K562 (cell line): ENCODE measurements around the gene NCCRP1. TPM values are rescaled to one million over a fixed set of nuclear protein-coding genes. Genes with fewer than 3 reads are reported as not detected.

Experiments
- ATAC-seq: fragments of 200-7000 bp; cut with Tn5 transposase; 3 replicates; pipeline ENCODE4 v1.9.1; 2020; ENCODE audit warnings: moderate library complexity
- BruUV-seq: library from RNA; stranded (reverse); fragments of 400-500 nt; replicated peaks from 2 replicates; lab custom pipeline; 2021; lab: Mats Ljungman, UMichigan
- CTCF ChIA-PET: fragments of 300-600 bp; formaldehyde crosslinking; extraction: SDS; loops from one replicate; lab custom pipeline; 2021; ENCODE audit warnings: low intra/inter-chr PET ratio; lab: Yijun Ruan, JAX
- POLR2A ChIA-PET: fragments of 300-600, 350-650 bp; sonication (Branson Sonifier 250); formaldehyde crosslinking; extraction: SDS; loops from one replicate; lab custom pipeline; 2021; ENCODE audit warnings: antibody characterized with exemption, inconsistent platforms; lab: Yijun Ruan, JAX
- DNase-seq, 4 experiments: peaks; one replicate each; pipeline versions ENCODE4 v3.0.0 to v3.0.0-alpha.2; 2011 to 2018; ENCODE audit warnings: low spot score in 3 of 4, mixed read lengths in 3 of 4; ENCODE audit errors: extremely low read depth in 1 of 4
- FAIRE-seq: peaks from 2 replicates; lab custom pipeline; 2011; peaks lifted over from hg19 to GRCh38; lab: Jason Lieb, UNC
- H2AFZ ChIP-seq: 2 replicates; pipeline ENCODE4 v1.6.0; 2011; ENCODE audit warnings: low read depth, low read length, control low read depth, inconsistent platforms
- H3K27ac ChIP-seq: fragments of 200-600 bp; 3 replicates; pipeline ENCODE4 v1.8.0; 2011; ENCODE audit warnings: low read depth, mild to moderate bottlenecking, control low read depth, inconsistent platforms, low read length, moderate library complexity, mixed read lengths; ENCODE audit errors: extremely low read depth
- H3K27me3 ChIP-seq, 2 experiments: fragments of 300-600 bp in 1 of 2; 2 replicates in 1 of 2; 3 replicates in 1 of 2; pipeline versions ENCODE4 v1.6.0 to v1.8.0; 2011; ENCODE audit warnings: inconsistent platforms in 2 of 2, low read length in 2 of 2, mild to moderate bottlenecking in 1 of 2, mixed read lengths in 1 of 2, moderate library complexity in 1 of 2; ENCODE audit not compliant: control insufficient read depth in 2 of 2, insufficient read depth in 2 of 2
- H3K36me3 ChIP-seq: fragments of 300-600 bp; 3 replicates; pipeline ENCODE4 v1.8.0; 2011; ENCODE audit warnings: mild to moderate bottlenecking, low read length, inconsistent platforms; ENCODE audit not compliant: control insufficient read depth, insufficient read depth
- H3K4me1 ChIP-seq, 2 experiments: fragments of 200-600 bp in 1 of 2; replicated peaks in 1 of 2; 2 replicates in 1 of 2; 3 replicates in 1 of 2; pipeline versions ENCODE4 v1.5.1 to v1.8.0; 2011; ENCODE audit warnings: inconsistent platforms in 2 of 2, low read length in 2 of 2, mild to moderate bottlenecking in 1 of 2, mixed read lengths in 1 of 2, moderate library complexity in 1 of 2; ENCODE audit not compliant: control insufficient read depth in 2 of 2, insufficient read depth in 2 of 2
- H3K4me2 ChIP-seq: 2 replicates; pipeline ENCODE4 v1.6.1; 2011; ENCODE audit warnings: low read length, control low read depth, inconsistent platforms, mixed read lengths; ENCODE audit not compliant: insufficient read depth
- H3K4me3 ChIP-seq: fragments of 200-600 bp; sonication (generic), shearing (Covaris generic); 2 replicates; pipeline ENCODE4 v1.5.1; 2016; ENCODE audit warnings: control low read depth, inconsistent platforms
- H3K79me2 ChIP-seq: fragments of 200-600 bp; 3 replicates; pipeline ENCODE4 v1.8.0; 2011; ENCODE audit warnings: low read length, inconsistent platforms; ENCODE audit not compliant: control insufficient read depth, insufficient read depth
- H3K9ac ChIP-seq, 2 experiments: 2 replicates each; pipeline versions ENCODE4 v1.6.0 to v1.6.1; 2011; ENCODE audit warnings: low read depth in 2 of 2, low read length in 2 of 2, control low read depth in 1 of 2, inconsistent platforms in 1 of 2, mild to moderate bottlenecking in 1 of 2, mixed read lengths in 1 of 2; ENCODE audit not compliant: insufficient read depth in 1 of 2
- H3K9me1 ChIP-seq: one replicate; pipeline ENCODE4 v1.6.0; 2011; ENCODE audit warnings: inconsistent platforms, mild to moderate bottlenecking, low read length, moderate library complexity; ENCODE audit not compliant: control insufficient read depth, insufficient read depth
- H3K9me3 ChIP-seq: replicated peaks from 2 replicates; pipeline ENCODE4 v1.5.1; 2011; ENCODE audit warnings: low read depth, low read length, inconsistent platforms; ENCODE audit not compliant: control insufficient read depth, insufficient read depth
- H4K20me1 ChIP-seq: replicated peaks from 2 replicates; pipeline ENCODE4 v1.6.1; 2011; ENCODE audit warnings: low read length, inconsistent platforms, mixed read lengths; ENCODE audit not compliant: control insufficient read depth, insufficient read depth
- E2F3 ChIP-seq: fragments of 250-450 bp; sonication (Bioruptor Pico); IDR thresholded peaks from 2 replicates; pipeline ENCODE4 v1.4.0; 2020; ENCODE audit warnings: mild to moderate bottlenecking
- GATAD2B ChIP-seq: fragments of 450-650 bp; IDR thresholded peaks from 2 replicates; pipeline ENCODE4 v1.6.1; 2017; ENCODE audit warnings: mild to moderate bottlenecking, borderline replicate concordance
- HEY1 ChIP-seq: fragments of 250-450 bp; sonication (Bioruptor Pico); IDR thresholded peaks from 2 replicates; pipeline ENCODE4 v1.5.0; 2020; ENCODE audit warnings: mild to moderate bottlenecking, moderate library complexity, borderline replicate concordance
- KLF1 ChIP-seq: fragments of 450-650 bp; IDR thresholded peaks from 2 replicates; pipeline ENCODE4 v1.6.1; 2016; ENCODE audit warnings: missing genetic modification characterization, missing compliant biosample characterization
- MBD2 ChIP-seq: sonication (generic); IDR thresholded peaks from 2 replicates; pipeline ENCODE4 v1.6.1; 2016; ENCODE audit warnings: low read depth, borderline replicate concordance
- MTA3 ChIP-seq: fragments of 450-650 bp; formaldehyde crosslinking; IDR thresholded peaks from 2 replicates; pipeline ENCODE4 v1.6.1; 2017; ENCODE audit warnings: mild to moderate bottlenecking, borderline replicate concordance
- MYNN ChIP-seq, 2 experiments: sonication (generic); formaldehyde crosslinking in 1 of 2; IDR thresholded peaks; 2 replicates each; pipeline versions ENCODE4 v1.5.0 to v1.6.1; 2016 to 2020; ENCODE audit warnings: antibody characterized with exemption in 1 of 2, missing genetic modification reagents in 1 of 2
- PHF21A ChIP-seq: fragments of 450-650 bp; IDR thresholded peaks from 2 replicates; pipeline ENCODE4 v1.6.1; 2017; ENCODE audit warnings: low read depth, borderline replicate concordance
- SIRT6 ChIP-seq: IDR thresholded peaks from one replicate; pipeline ENCODE4 v1.6.1; 2012; ENCODE audit warnings: low read depth, mild to moderate bottlenecking, control low read depth, inconsistent platforms, low read length, moderate library complexity
- SP1 ChIP-seq: sonication (generic); formaldehyde crosslinking; IDR thresholded peaks from 2 replicates; pipeline ENCODE4 v1.8.1; 2022; ENCODE audit warnings: mild to moderate bottlenecking, missing genetic modification reagents
- TBP ChIP-seq: optimal IDR thresholded peaks from 2 replicates; pipeline ENCODE3; 2011; ENCODE audit warnings: low read depth, low read length, improper control_type of control experiment
- ZNF133 ChIP-seq: fragments of 250-450 bp; sonication (Bioruptor Pico); IDR thresholded peaks from 2 replicates; pipeline ENCODE4 v1.4.0; 2020; ENCODE audit warnings: mild to moderate bottlenecking
- ZNF354B ChIP-seq: fragments of 250-450 bp; sonication (Bioruptor Pico); IDR thresholded peaks from 2 replicates; pipeline ENCODE4 v1.4.0; 2020
- WGBS: fragments of 100-300 bp; shearing (Covaris generic); methylation state at CpG from one replicate; pipeline ENCODE4 v1.1.6; 2016; ENCODE audit warnings: low coverage, mixed read lengths; ENCODE audit not compliant: insufficient coverage; ENCODE audit errors: missing lambda C conversion rate; 5-methylcytosine and 5-hydroxymethylcytosine counted together
- in situ Hi-C: fragments of 300-500 bp; cut with MboI; formaldehyde crosslinking; loops from 4 replicates; pipeline ENCODE4 v1.15.0; 2018; ENCODE audit warnings: inconsistent platforms, mixed read lengths
- intact Hi-C: fragments of 100-400 bp; cut with micrococcal nuclease; formaldehyde crosslinking; loops from 2 replicates; pipeline ENCODE4 v1.14.2; 2022
- polyA plus RNA-seq, 8 experiments: library from polyadenylated mRNA; depleted of rRNA in 4 of 8; stranded (reverse) in 5 of 8; unstranded in 3 of 8; fragments of >200 nt; fragmentation: Nextera tagmentation in 2 of 8; fragmentation: Illumina TruSeq in 1 of 8; extraction: Ambion mirVana in 2 of 8; extraction: Trizol in 1 of 8; gene quantifications; 2 replicates each; pipeline versions ENCODE4 v1.2.1 to v1.2.3, GENCODE V29; 2011 to 2014; ENCODE audit warnings: inconsistent platforms in 1 of 8, missing spikeins in 1 of 8
- total RNA-seq, 7 experiments: library from RNA; depleted of rRNA in 6 of 7; stranded (reverse); fragments of >200 nt in 6 of 7; fragmentation: Illumina TruSeq in 2 of 7; extraction: Trizol in 2 of 7; gene quantifications; 2 replicates each; pipeline versions ENCODE4 v1.2.1 to v1.2.3, GENCODE V29; 2011 to 2021; ENCODE audit warnings: low replicate concordance in 1 of 7
- TF ChIP-seq, protein P1 (sequence below): fragments of 450-650 bp; IDR thresholded peaks from 2 replicates; pipeline ENCODE4 v1.6.1; 2016; ENCODE audit warnings: missing biosample characterization, missing genetic modification characterization
- TF ChIP-seq, protein P2 (sequence below): IDR thresholded peaks from 2 replicates; pipeline ENCODE4 v1.6.1; 2016; ENCODE audit warnings: missing genetic modification characterization, missing compliant biosample characterization
- TF ChIP-seq, protein P3 (sequence below): fragments of 250-450 bp; sonication (Bioruptor Pico); IDR thresholded peaks from 2 replicates; pipeline ENCODE4 v1.8.0; 2022; ENCODE audit warnings: moderate library complexity, mild to moderate bottlenecking, inconsistent platforms
- TF ChIP-seq, protein P4 (sequence below), 3 experiments: fragments of 200-800 bp in 1 of 3; sonication (Bioruptor generic) in 1 of 3; sonication (generic) in 1 of 3; formaldehyde crosslinking in 1 of 3; IDR thresholded peaks; 2 replicates each; pipeline versions ENCODE4 v1.6.1 to v1.8.0; 2016 to 2022; ENCODE audit warnings: mild to moderate bottlenecking in 2 of 3, missing compliant biosample characterization in 2 of 3, missing genetic modification characterization in 2 of 3, missing genetic modification reagents in 1 of 3

The NCCRP1 gene
- total and polyA plus RNA-seq, 9 of the 15 experiments (the other 6 are each of a cell fraction or from before 2014, with no cell fraction given): 0.05 TPM; not detected in 8

DNA sequence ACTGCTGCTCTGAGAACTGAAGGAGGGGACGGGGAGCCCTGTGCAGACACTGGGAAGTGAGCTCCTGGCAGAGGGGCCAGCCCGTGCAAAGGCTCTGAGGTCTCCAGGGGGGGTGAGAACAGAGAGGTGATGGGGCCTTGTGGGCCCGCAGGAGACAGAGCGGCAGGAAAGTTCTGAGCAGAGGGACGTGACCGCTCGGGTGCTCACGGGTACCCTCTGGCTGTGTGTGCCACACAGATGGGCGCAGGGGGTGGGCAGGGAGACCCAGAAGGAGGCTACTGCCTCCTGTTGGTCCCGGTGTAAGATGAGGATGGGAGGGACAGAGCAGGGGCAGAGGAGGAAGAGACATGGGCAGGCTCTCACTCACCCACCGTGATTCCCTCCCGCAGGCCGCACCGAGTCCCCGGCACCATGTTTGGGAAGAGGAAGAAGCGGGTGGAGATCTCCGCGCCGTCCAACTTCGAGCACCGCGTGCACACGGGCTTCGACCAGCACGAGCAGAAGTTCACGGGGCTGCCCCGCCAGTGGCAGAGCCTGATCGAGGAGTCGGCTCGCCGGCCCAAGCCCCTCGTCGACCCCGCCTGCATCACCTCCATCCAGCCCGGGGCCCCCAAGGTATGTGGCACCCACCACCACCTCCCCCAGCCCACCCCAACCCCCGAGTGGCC lies 27.5 kb upstream of the NCCRP1 start:
- no TSS peak for BruUV-seq
- TF ChIP-seq SP1 (no peak), MBD2 (no peak), MTA3 (no peak), HEY1 (CRISPR knock-in tag) (no peak), SIRT6 (no peak), MYNN (IDR thresholded peaks at IDR 0.05) (no peak), MYNN (CRISPR knock-in tag; IDR thresholded peaks at IDR 0.05) (no peak), KLF1 (tag) (no peak), E2F3 (no peak), PHF21A (no peak), ZNF354B (CRISPR knock-in tag) (no peak), GATAD2B (no peak), ZNF133 (CRISPR knock-in tag) (no peak), TBP (no peak)
- TF ChIP-seq, protein P1, sequence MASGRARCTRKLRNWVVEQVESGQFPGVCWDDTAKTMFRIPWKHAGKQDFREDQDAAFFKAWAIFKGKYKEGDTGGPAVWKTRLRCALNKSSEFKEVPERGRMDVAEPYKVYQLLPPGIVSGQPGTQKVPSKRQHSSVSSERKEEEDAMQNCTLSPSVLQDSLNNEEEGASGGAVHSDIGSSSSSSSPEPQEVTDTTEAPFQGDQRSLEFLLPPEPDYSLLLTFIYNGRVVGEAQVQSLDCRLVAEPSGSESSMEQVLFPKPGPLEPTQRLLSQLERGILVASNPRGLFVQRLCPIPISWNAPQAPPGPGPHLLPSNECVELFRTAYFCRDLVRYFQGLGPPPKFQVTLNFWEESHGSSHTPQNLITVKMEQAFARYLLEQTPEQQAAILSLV (tag): no peak
- TF ChIP-seq, protein P2, sequence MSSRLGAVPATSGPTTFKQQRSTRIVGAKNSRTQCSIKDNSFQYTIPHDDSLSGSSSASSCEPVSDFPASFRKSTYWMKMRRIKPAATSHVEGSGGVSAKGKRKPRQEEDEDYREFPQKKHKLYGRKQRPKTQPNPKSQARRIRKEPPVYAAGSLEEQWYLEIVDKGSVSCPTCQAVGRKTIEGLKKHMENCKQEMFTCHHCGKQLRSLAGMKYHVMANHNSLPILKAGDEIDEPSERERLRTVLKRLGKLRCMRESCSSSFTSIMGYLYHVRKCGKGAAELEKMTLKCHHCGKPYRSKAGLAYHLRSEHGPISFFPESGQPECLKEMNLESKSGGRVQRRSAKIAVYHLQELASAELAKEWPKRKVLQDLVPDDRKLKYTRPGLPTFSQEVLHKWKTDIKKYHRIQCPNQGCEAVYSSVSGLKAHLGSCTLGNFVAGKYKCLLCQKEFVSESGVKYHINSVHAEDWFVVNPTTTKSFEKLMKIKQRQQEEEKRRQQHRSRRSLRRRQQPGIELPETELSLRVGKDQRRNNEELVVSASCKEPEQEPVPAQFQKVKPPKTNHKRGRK: no peak
- TF ChIP-seq, protein P3, sequence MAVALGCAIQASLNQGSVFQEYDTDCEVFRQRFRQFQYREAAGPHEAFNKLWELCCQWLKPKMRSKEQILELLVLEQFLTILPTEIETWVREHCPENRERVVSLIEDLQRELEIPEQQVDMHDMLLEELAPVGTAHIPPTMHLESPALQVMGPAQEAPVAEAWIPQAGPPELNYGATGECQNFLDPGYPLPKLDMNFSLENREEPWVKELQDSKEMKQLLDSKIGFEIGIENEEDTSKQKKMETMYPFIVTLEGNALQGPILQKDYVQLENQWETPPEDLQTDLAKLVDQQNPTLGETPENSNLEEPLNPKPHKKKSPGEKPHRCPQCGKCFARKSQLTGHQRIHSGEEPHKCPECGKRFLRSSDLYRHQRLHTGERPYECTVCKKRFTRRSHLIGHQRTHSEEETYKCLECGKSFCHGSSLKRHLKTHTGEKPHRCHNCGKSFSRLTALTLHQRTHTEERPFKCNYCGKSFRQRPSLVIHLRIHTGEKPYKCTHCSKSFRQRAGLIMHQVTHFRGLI (CRISPR knock-in tag): no peak
- TF ChIP-seq, protein P4, sequence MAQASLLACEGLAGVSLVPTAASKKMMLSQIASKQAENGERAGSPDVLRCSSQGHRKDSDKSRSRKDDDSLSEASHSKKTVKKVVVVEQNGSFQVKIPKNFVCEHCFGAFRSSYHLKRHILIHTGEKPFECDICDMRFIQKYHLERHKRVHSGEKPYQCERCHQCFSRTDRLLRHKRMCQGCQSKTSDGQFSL (CRISPR knock-in tag; IDR thresholded peaks at IDR 0.05): no peak
- TF ChIP-seq, protein P4 (tag; IDR thresholded peaks at IDR 0.05): no peak
- DNase-seq (no peak), FAIRE-seq (no peak), ATAC-seq (no peak)
- Histone ChIP-seq H3K4me1 (peaks cover 0 to 27% of the 10 kb centered on the region in 2 experiments; a peak in 2 of 5 replicates), H4K20me1 (peaks cover 12% of the 10 kb centered on the region; the same call in 1 of the 2 replicates), H3K27me3 (no peaks in the 10 kb centered on the region), H2AFZ (no peak overlapping the region), H3K36me3 (peaks cover 25% of the 10 kb centered on the region; the same call in 1 of the 3 replicates), H3K9me3 (no peaks in the 10 kb centered on the region), H3K4me3 (no peak overlapping the region), H3K27ac (no peak overlapping the region), H3K9me1 (no peaks in the 10 kb centered on the region), H3K79me2 (peaks cover 6% of the 10 kb centered on the region; the same call in 2 of the 3 replicates), H3K4me2 (no peak overlapping the region), H3K9ac (no peak overlapping the region)
- 74% methylated on average over 8 of the region's 36 CpGs for WGBS
- intact Hi-C loops: no loop called here
- CTCF ChIA-PET: no interaction called here
- POLR2A ChIA-PET: no interaction called here
- in situ Hi-C loops: no loop called here
